ENCODE results near the gene RGS16.

Gene RGS16

GRCh38 chr1:182604175-182605164 lies at the start of gene RGS16:
RGS16 (minus strand) TSS chr1:182604389; CDS start chr1:182604259, 130 bp downstream.
- peak; percentile 100 for DNase-seq (ENCODE audit: insufficient read length, low spot score)
- peak; percentile 21 for FAIRE-seq
- no peak for TF ChIP-seq CTCF (IDR thresholded peaks at IDR 0.05; ENCODE audit: insufficient read depth, missing control alignments)

GRCh38 chr1:182653986-182654385 lies 49.8 kb upstream of the RGS16 start:
- DNase-seq (ENCODE audit: insufficient read length, low spot score) (no peak), FAIRE-seq (no peak)
- TF ChIP-seq CTCF (IDR thresholded peaks at IDR 0.05; ENCODE audit: insufficient read depth, missing control alignments), result no peak

- no peak for TF ChIP-seq CTCF (IDR thresholded peaks at IDR 0.05; ENCODE audit: insufficient read depth, missing control alignments)
- DNase-seq (ENCODE audit: insufficient read length, low spot score) (no peak), FAIRE-seq (no peak)
Measured at GRCh38 chr1:182652933-182653332, 48.7 kb upstream of the RGS16 start.

GRCh38 chr1:182651339-182651724 lies 47.1 kb upstream of the RGS16 start:
- DNase-seq (ENCODE audit: insufficient read length, low spot score) (no peak), FAIRE-seq (peak; percentile 48)
- TF ChIP-seq CTCF (IDR thresholded peaks at IDR 0.05; ENCODE audit: insufficient read depth, missing control alignments), result no peak

- no peak for TF ChIP-seq CTCF (IDR thresholded peaks at IDR 0.05; ENCODE audit: insufficient read depth, missing control alignments)
- no peak for DNase-seq (ENCODE audit: insufficient read length, low spot score)
- no peak for FAIRE-seq
Measured at GRCh38 chr1:182650678-182651338, 46.6 kb upstream of the RGS16 start.

- no peak for DNase-seq (ENCODE audit: insufficient read length, low spot score)
- no peak for FAIRE-seq
- TF ChIP-seq CTCF (IDR thresholded peaks at IDR 0.05; ENCODE audit: insufficient read depth, missing control alignments), result no peak
Measured at GRCh38 chr1:182649041-182649440, 44.9 kb upstream of the RGS16 start.
